ENCODE results near the gene SAMD4A.
A peak's percentile ranks its signal among the peaks of the same experiment; 100 is the strongest.

The SAMD4A gene

DNA sequence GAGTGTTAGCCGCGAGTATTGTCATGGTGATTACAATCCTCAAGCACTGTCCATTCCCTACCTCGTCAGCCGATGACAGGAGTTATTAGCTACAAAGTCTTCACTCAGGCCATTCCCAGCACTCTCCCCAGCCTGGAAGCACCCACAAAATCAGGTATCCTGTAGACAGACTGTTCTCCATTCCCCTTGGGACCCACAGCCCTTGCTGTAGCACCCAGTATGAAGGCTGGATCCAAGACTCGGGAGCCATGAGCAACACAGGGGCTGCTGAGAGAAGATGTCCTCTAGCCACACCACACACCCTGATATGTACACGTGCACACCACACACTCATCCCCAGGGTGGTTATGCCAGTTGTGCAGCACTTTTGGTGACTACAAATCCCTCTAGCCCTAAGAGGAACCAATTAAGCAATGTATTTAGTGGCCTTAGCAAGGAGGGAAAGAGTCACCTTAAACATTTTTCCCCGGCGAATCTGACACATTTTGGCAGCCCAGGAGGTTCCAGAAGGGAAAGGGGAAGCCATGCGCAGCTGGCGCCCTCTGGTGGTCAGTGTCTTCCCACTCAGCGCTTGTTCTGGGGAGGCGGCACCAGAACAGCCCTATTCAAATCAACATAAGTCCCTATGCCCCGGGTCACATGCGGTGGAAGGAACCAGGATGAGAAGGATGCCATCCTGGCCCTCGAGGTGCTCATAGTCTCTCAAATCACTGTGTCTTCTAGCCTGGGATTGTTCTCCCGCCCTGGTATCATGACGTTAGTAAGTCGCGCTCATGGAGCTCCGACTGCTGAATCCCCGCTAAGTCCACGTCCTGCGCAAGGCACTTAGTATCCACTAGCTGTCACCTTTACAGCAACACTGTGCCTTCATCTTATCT is 238.8 kb downstream of the SAMD4A start:
- DNase-seq (ENCODE audit: low spot score), result peak; percentile 84

DNA sequence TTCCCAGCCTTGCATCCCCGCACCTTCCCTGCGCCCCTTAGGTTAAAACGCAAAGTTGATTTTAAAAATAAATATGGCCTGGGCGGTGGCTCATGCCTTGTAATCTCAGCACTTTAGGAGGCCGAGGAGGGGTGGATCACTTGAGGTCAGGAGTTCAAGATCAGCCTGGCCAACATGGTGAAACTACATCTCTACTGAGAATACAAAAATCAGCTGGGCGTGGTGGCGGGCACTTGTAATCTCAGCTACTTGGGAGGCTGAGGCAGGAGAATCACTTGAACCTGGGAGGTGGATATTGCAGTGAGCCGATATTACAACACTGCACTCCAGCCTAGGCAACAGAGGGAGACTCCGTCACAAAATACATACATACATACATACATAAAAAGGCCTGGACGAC is 239.7 kb downstream of the SAMD4A start:
- no peak for DNase-seq (ENCODE audit: low spot score)

DNA sequence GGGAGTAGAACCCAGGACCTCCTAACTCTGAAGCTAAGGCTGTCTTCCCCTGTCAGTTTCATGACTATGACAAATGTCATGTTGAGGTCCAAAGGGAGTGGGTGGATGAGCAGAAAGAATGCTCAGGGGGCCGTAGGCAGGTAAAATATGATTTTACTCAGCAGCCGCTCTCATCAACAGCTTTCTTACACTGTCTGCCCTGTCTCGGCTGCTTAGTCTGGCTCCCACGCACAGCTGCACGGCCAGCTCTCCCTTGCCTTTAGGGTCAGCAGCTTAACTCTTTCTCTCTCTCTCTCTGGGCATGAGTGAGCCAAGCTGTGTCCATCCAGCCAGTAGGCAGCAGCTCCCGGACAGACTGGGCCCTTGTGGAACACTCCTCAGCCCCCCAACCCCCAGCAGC is 240.5 kb downstream of the SAMD4A start:
- no peak for DNase-seq (ENCODE audit: low spot score)

DNA sequence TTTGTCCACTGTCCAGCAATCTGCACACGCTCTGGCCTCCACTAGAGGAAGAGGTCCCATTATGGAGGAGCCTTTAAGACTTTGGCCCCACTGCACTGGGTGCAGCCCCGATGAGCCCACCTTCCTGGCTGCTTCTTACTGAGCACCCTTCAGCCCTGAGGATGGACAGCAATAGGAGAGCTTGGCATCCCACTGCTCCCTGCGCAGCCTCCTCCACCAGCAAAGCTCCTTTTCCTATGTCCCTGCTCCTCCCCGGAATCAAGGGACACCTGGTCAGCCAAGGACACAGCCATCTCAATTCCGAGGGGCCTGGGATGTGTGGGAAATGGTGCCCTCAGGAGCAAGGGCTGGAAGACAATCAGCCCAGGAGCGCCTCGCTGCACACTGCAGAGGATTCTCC is 241.0 kb downstream of the SAMD4A start:
- no peak for DNase-seq (ENCODE audit: low spot score)

DNA sequence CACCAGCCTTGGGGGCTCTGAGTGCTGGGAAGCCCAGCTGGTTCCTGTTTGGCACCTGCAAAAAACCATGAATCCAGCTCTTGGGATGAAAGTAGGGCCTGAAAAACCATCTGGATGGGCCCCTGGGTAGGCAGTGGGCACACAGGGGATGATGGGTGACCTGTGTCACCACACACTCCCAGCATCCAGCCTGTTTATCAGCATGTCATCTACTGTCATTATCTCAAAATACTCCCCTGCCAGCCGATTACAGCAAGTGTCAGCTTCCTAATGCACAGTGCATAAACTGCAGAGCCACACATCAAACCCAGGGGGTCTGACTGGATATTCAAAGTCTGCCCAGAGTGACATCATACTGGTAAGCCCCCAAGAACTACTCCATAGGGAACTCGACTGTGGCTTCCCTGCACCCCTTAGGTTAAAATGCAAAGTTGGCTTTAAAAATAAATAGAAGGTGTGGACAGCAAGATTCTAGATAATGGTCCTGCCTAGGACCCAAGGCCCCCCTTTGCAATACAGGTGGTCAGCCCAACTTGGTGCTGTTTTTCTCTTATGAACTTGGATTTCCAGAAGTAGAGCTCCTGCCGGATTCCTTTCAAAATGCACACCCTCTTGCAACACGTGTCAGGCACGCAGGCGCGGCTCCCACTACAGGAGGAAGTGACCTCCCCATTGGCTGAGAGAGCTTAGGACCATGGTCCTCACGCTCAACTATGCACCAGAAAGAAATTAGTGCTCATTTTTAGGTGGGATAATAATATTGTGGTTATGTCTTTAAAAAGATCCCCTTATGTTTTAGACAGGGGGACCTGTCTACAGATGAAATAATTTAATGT is 241.6 kb downstream of the SAMD4A start:
- DNase-seq (ENCODE audit: low spot score), result no peak

DNA sequence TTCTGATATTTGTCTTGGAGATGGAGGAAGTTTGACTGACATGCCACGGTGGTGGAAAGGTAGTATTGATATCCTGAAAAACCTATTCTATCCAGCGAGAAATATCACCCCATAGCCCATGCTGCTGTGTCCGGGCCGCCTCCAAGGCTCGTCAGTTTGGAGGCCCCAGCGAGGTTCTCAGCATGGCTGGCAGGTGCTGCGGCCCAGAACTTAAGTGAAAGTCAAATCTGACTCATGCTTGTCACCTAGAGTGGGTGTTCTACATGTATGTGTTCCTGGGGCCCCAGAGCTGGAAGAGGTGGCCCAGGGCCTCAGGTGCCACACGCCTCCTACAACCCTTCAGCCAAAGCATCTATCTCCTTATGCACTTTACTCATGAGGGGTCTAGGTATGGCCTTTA is 242.8 kb downstream of the SAMD4A start:
- no peak for DNase-seq (ENCODE audit: low spot score)

DNA sequence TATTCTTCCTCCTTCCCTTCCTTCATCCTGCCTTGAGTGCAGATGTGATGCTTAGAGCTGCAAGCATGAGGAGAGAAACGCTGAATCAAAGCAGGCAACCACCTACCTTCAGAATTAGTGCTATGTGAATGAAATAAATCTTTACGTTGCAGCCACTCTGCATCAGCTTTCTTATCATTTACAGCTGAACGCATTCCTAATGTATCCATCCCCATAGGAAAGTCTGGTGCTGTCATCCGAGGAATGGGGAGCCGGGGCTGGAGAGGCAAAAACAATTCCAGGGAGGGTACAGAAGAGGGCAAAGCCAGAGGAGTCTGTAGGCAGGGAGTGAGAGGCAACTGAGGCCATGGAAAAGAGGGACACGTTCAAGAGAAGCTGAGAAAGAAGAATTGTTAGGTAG is 245.7 kb downstream of the SAMD4A start:
- DNase-seq (ENCODE audit: low spot score), result no peak

DNA sequence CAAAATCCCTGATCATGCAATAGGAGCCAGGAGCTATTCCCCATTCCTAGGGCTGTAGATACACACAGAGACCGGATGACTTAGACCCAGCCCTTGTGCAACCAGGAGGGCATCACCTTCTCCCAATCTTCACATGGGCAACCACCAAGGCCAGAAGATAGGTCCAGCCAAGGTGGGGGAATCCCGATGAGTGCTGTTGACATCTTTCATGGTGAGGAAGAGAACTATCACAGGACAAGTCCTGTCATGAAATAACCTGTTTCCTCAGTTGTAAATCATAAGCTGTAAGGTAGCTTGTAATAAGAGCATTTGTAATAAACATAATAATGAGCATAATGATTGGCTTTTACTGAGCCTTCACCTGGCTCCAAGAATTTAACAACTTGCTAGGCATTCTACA is 246.2 kb downstream of the SAMD4A start:
- no peak for DNase-seq (ENCODE audit: low spot score)

DNA sequence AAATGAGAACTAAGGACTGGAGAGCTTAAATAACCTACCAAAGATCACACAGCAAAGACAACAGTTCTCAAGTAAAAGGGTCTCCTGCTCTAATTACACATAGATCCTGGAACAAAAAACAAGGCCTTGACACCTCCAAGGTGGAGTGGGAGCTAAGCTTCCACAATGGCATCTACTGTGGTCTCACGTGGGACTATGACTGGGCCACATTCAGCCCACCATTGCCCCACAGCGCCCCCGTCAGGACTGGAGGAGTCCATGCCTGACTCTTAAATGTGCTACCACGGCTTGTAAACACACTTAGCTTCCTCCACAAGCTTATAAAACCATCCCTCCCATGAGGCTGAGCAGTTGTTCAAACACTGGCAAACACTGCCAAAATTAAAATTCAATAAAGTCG is 247.1 kb downstream of the SAMD4A start:
- DNase-seq (ENCODE audit: low spot score), result no peak

DNA sequence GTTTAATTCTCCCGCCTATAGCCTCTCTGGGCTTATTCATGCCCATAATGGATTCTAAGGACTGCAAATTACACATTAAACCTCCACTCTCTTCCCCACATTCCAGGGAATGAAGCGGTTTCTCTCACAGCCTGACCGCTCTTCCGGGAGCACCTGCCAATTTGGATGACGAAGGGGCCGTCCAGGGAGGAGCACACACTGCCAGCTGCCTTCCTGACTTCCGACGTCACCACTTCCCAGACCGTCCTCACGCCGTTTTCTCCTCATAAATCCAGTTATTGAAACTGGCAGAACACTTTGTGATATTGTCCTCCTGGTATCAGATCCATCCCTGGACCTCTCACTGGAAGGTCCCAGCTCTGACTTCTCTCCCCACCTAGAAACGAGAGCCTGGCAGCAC is 248.1 kb downstream of the SAMD4A start:
- DNase-seq (ENCODE audit: low spot score), result no peak

DNA sequence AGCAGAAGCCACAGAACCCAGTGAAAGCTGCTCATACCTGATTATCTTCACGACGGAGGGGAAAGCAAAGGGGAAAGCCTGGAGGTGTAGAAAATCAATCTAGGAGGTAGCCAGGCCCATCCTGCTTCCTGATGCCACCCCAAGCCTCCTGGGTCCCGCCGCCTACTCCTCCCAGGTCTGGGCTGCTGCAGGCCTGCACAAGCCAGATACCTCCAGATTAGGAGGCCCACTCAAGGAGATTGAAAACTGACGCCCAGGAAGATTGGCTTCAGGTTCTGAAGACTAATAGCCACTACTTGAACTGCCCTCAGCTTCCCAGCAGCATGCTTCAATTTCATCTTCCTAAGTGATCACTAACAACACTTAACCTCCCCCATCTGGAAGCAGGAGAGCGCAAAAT is 248.6 kb downstream of the SAMD4A start:
- DNase-seq (ENCODE audit: low spot score), result no peak

DNA sequence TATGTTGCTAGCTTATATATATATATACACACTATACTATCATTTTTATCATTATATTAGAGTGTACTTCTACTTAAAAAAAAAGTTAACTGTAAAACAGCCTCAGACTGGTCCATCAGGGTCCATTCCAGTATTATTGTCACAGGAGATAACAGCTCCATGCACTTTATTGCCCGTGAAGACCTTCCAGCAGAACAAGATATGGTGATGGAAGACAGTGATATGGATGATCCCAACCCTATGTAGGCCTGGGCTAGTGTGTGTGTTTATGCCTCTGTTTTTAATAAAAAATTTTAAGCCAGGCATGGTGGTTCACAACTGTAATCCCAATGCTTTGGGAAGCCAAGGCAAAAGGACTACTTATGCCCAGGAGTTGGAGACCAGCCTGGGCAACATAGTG is 249.5 kb downstream of the SAMD4A start:
- no peak for DNase-seq (ENCODE audit: low spot score)

DNA sequence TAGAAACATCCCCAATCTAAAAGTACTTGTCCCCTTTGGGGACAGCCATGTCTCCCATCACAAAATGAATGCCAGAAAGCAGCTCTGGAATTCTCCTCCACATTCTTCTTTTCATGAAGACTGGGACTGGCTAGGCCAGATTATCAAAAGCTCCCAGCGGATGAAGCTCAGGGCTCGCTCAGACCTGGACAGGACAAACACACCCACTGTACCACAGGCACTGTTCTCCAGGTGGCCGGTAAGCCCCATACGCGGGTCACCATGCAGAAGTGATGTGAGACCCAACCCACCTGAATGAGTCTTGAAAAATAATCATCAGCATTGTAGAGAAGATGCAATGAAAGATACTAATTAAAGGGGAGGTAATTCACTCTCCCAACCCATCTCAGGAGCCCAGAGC is 250.6 kb downstream of the SAMD4A start:
- no peak for DNase-seq (ENCODE audit: low spot score)

DNA sequence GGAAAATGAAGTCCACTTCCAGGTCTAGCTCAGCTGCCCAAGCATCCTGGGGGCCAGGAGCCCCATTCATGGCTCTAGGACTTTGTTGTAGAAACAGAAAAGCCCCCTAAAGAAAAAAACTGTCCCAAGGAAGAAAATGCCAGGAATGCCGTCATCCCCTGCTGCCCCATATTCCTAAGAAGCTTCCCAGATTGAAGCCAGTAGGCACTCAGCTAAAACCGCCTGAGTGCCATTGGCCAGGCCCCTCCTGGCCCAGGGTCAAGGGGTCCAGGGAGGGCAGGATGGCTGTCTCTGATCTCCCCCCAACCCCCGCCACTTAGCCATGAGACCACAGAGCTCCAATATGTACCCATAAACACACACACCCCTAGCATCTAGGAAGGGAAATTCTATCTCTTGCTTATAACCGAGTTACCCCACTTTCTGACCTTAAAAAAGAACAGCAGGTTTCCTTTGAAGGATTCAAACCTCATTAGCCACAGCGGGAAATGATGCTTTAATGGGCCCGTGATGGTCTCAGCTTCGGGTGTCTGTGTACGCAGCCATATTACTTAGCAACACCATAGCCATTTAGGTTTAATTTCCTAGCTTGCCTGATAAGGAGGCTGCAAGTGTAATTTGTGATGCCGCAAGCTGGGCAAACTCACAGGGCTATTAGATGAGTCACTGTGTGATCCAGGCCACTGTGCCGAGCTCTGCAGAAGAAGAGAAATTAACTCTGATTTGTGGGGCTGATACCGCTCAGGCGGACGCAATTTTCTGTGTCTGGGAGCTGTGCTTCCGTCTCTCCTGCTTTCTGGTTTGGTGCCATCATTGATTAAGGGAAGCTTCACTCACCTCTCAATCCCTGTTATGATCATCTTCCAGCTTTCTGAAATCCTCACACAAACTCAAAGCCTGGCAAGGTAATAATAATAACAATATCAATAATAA is 251.5 kb downstream of the SAMD4A start:
- peak; percentile 34 for DNase-seq (ENCODE audit: low spot score)

DNA sequence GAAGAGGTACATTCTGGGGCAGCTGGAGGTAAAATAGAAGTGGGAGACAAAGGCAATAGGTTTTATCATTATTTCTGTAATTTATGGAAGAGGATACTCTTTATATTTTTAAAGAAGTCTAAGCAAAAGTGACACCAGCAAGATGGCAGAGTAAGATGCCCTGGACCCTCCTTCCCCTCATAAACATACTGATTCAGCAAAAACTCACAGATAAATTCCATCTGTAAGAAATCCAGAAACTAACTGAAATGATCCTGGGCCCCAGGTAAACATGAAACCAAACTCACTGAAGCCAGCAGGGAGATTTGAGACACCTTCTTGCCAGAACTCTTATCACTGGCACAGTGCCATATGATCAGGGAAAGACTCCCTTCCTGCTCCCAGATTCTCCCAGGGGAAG is 255.8 kb downstream of the SAMD4A start:
- DNase-seq (ENCODE audit: low spot score), result no peak

DNA sequence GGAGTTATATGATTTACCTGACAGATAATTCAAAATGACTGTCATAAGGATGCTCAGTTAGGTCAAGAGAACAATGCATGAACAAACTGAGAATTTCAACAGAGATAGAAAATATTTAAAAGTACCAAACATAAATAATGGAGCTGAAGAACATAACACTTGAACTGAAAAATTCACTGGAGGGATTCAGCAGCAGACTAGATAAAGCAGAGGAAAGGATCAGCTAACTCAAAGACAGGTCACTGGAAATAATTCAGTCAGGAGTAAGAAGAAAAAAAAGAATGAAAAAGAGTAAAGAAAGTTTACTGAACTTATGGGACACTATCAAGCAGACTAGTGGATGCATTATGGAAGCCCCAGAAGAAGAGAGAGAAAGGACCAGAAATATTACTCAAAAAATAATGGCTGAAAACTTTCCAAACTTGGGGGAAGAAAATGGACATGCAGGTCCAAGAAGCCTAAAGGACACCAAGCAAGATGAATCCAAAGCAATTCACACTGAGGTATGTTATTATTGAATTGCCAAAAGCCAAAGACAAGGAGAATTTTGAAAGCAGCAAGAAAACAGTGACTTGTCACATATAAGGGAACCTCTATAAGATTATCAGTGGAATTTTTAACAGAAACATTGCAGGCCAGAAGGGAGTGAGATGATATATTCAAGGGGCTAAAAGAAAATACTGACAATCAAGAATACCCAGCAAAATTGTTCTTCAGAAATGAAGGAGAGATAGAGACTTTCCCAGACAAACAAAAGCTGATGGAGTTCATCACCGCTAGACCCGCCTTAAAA is 257.0 kb downstream of the SAMD4A start:
- no peak for DNase-seq (ENCODE audit: low spot score)

DNA sequence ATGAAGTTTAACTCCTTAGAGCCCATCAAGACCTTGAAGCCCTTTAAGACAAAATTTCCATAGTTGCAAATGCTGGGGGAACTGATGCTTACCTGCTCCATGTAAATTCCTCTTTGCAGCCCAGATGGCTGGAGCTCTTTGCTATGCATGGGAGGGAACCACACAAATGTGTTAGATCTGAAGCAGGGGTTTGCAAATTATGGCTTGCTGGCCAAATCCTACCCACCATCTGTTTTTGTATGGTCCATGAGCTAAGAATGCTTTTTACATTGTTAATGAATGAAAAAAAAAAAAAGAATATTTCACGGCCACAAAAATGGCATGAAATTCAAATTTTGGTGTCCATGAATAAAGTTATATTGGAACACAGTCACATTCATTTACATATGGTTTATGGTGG is 261.1 kb downstream of the SAMD4A start:
- no peak for DNase-seq (ENCODE audit: low spot score)

DNA sequence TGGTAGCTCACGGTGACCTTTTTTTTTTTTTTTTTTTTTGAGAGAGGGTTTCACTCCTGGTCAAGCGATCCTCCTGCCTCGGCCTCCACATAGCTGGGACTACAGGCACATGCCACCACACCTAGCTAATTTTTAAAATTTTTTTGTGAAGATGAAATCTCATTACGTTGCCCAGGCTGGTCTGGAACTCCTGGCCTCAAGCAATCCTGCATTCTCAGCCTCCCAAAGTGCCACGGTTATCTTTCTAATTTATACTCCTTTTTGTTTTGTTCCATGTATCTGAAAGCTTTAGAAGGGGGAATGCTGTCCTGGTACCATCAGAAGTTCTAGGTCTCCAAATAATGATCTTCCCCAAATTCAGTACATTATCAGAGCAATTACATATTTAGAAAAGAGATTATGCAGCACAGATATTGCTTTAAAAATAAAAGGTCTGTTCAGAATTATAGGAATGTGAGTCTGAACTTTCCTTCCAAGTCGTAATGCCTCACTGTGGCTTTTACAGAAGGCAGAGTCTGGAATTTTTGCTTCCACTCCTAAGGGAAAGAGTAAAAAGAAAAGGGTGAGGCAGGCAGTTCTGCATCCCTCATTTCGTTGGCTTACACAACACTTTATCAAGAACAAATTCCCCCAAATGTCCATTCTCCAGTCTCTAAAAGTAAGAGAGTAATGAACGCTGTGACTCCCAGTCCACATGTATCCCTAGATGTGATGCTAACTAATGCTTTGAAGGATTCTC is 262.7 kb downstream of the SAMD4A start:
- DNase-seq (ENCODE audit: low spot score), result no peak

DNA sequence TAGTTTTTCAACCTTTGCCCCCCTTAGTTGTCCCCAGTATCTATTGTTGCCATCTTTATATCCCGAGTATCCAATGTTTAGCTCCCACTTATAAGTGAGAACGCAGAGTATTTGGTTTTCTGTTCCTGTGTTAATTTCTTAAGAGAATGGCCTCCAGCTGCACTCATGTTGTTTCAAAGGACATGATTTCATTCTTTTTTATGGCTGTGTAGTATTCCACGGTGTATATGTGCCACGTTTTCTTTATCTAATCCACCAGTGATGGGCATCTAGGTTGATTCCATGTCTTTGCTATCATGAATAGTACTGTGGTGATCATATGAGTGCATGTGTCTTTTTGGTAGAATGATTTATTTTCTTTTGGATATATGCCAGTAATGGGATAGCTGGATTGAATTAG is 263.7 kb downstream of the SAMD4A start:
- DNase-seq (ENCODE audit: low spot score), result no peak

DNA sequence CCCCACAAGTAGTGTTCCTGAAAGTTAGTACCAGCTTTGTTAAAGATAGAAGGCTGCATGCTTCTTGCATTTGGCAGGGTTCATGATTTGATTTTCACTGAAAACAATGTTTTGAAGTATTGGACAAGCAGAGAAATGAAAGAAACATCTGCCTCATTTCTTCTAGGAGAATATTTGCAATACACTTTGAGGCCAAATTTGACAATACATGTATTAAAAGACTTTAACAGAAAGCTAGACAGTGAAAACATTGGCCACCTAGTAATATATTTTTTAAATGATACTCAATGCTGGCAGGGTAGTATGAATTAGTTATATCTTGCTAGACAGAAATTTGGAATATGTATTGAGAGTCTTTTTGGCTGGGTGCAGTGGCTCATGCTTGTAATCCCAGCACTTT is 267.2 kb downstream of the SAMD4A start:
- no peak for DNase-seq (ENCODE audit: low spot score)

DNA sequence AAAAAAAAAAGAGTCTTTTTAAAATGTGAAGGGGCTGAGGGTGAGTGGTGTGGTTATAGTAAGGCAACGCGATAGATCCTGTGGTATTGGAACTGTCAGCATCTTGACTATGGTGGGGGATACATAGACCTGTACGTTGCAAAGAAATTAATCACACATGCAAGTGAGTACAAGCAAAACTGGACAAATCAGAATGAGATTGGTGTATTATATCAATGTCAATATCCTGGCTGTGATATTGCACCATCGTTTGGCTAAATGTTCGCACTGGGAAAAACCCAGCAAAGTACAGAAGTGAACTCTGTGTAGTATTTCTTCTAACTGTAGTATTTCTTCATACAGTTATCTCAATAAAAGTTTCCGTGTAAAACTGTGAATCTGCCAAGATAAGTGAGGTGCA is 267.8 kb downstream of the SAMD4A start:
- no peak for DNase-seq (ENCODE audit: low spot score)

Measured in hepatic stellate cell (primary cell).